Colonic mucosa (tissue), 4 donors: ENCODE results near the gene FAM81B. TPM values are rescaled to one million over a fixed set of nuclear protein-coding genes. Genes with fewer than 3 reads are reported as not detected.

Source experiments
- DNase-seq: peaks from one replicate; pipeline ENCODE4 v3.0.0-alpha.2; 2020
- H3K27ac ChIP-seq: fragments of 200-600 bp; one replicate; pipeline ENCODE4 v1.8.0; 2021
- H3K27me3 ChIP-seq: fragments of 200-600 bp; one replicate; pipeline ENCODE4 v1.8.0; 2021
- H3K36me3 ChIP-seq: fragments of 200-600 bp; one replicate; pipeline ENCODE4 v1.8.0; 2021
- H3K4me1 ChIP-seq: fragments of 200-600 bp; one replicate; pipeline ENCODE4 v1.8.0; 2021; ENCODE audit warnings: mild to moderate bottlenecking
- H3K4me3 ChIP-seq: fragments of 200-600 bp; one replicate; pipeline ENCODE4 v1.8.0; 2021
- H3K9ac ChIP-seq, 2 donors: one replicate each; pipeline ENCODE4 v1.7.0; 2013; ENCODE audit warnings: control low read depth in 2 of 2, low read depth in 2 of 2, low read length in 2 of 2
- H3K9me3 ChIP-seq: fragments of 200-600 bp; one replicate; pipeline ENCODE4 v1.8.0; 2021
- CTCF ChIP-seq: fragments of 200-600 bp; IDR thresholded peaks from one replicate; pipeline ENCODE4 v1.8.0; 2022; ENCODE audit warnings: antibody characterized with exemption, mild to moderate bottlenecking
- intact Hi-C: fragments of 100-400 bp; cut with DNase I; formaldehyde crosslinking; loops from one replicate; pipeline ENCODE4 v1.14.1; 2022
- total RNA-seq, 2 donors: library from RNA; stranded (reverse); fragmentation: NEBNext Ultra II Directional in 1 of 2; extraction: Animal tissue kit (Norgen Biotek cat#: 25700) in 1 of 2; gene quantifications; one replicate each; pipeline ENCODE4 v1.2.1, GENCODE V29; 2021
- donor health status: healthy.
- donor health status: DM: no; HTN: no; CAD: no.
- donor health status: DM: no; HTN: no; CAD: no.

The FAM81B gene
- total RNA-seq, 2 donors from 2014 or later: not detected

GRCh38 chr5:95406426-95407090, 15.4 kb downstream of the FAM81B start:
- H3K36me3 ChIP-seq: no peaks in the 10 kb centered on the region
- H3K9ac ChIP-seq: no peak overlapping the region
- H3K27ac ChIP-seq: no peak overlapping the region
- no peak for DNase-seq
- no peaks in the 10 kb centered on the region for H3K27me3 ChIP-seq
- no peak overlapping the region for H3K4me3 ChIP-seq
- no peak for TF ChIP-seq CTCF
- no peaks in the 10 kb centered on the region for H3K4me1 ChIP-seq
- H3K9me3 ChIP-seq: no peaks in the 10 kb centered on the region
- intact Hi-C loops: no loop called here

DNA sequence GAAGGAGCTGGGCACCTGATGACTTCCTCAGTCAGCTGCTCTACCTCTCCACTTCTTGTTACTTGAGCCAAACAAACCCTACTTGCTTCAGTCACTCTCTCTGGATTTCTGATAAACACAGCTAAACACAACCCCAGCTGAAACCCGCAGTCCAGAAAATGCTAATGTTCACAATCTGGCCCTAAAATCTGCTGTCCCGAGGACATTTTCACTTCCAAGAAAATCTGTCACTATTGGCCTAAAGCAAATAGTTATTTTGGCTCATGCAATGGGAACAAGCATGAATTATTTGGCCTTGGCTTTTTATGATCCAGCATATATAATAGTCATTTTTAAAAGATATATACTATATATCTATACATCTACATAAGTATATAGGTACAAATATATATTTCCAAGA, 19.1 kb downstream of the FAM81B start:
- Histone ChIP-seq H3K27ac (no peak overlapping the region), H3K36me3 (no peaks in the 10 kb centered on the region), H3K9me3 (no peaks in the 10 kb centered on the region), H3K4me1 (no peaks in the 10 kb centered on the region), H3K4me3 (no peak overlapping the region), H3K9ac (no peak overlapping the region), H3K27me3 (no peaks in the 10 kb centered on the region)
- TF ChIP-seq CTCF: no peak
- no peak for DNase-seq
- intact Hi-C loops: no loop called here

- H3K9me3 ChIP-seq: no peaks in the 10 kb centered on the region
- no peaks in the 10 kb centered on the region for H3K4me1 ChIP-seq
- no peak for DNase-seq
- no peaks in the 10 kb centered on the region for H3K27me3 ChIP-seq
- H3K9ac ChIP-seq: no peak overlapping the region
- H3K4me3 ChIP-seq: no peak overlapping the region
- no peak overlapping the region for H3K27ac ChIP-seq
- no peaks in the 10 kb centered on the region for H3K36me3 ChIP-seq
- intact Hi-C loops: no loop called here
- no peak for TF ChIP-seq CTCF
Measured at GRCh38 chr5:95411474-95411873, 20.3 kb downstream of the FAM81B start.

- H3K27ac ChIP-seq: no peak overlapping the region
- no peaks in the 10 kb centered on the region for H3K4me1 ChIP-seq
- no peaks in the 10 kb centered on the region for H3K9me3 ChIP-seq
- intact Hi-C loops: no loop called here
- no peak overlapping the region for H3K9ac ChIP-seq
- DNase-seq: no peak
- H3K4me3 ChIP-seq: no peak overlapping the region
- H3K27me3 ChIP-seq: no peaks in the 10 kb centered on the region
- H3K36me3 ChIP-seq: no peaks in the 10 kb centered on the region
- TF ChIP-seq CTCF: no peak
Measured at GRCh38 chr5:95414451-95414850, 23.3 kb downstream of the FAM81B start.

- Histone ChIP-seq H3K4me3 (no peak overlapping the region), H3K9ac (no peak overlapping the region), H3K9me3 (no peaks in the 10 kb centered on the region), H3K36me3 (no peaks in the 10 kb centered on the region), H3K27me3 (no peaks in the 10 kb centered on the region), H3K27ac (no peak overlapping the region), H3K4me1 (no peaks in the 10 kb centered on the region)
- intact Hi-C loops: no loop called here
- no peak for DNase-seq
- no peak for TF ChIP-seq CTCF
Measured at GRCh38 chr5:95417971-95418370, 26.8 kb downstream of the FAM81B start.
